GM21723 (cell line): ENCODE measurements around the gene MYH6.
"Not testable (repeated sequence)": the region's sequence is repeated elsewhere in the genome, so short reads cannot be mapped to it uniquely, and the experiment has no call there.

ENCODE experiments used
- ATAC-seq: cut with Tn5 transposase; IDR thresholded peaks from one replicate; pipeline ENCODE4 v1.9.1; 2021; ENCODE audit warnings: mild to moderate bottlenecking, moderate library complexity; ENCODE audit not compliant: unreplicated experiment

MYH6 gene

DNA sequence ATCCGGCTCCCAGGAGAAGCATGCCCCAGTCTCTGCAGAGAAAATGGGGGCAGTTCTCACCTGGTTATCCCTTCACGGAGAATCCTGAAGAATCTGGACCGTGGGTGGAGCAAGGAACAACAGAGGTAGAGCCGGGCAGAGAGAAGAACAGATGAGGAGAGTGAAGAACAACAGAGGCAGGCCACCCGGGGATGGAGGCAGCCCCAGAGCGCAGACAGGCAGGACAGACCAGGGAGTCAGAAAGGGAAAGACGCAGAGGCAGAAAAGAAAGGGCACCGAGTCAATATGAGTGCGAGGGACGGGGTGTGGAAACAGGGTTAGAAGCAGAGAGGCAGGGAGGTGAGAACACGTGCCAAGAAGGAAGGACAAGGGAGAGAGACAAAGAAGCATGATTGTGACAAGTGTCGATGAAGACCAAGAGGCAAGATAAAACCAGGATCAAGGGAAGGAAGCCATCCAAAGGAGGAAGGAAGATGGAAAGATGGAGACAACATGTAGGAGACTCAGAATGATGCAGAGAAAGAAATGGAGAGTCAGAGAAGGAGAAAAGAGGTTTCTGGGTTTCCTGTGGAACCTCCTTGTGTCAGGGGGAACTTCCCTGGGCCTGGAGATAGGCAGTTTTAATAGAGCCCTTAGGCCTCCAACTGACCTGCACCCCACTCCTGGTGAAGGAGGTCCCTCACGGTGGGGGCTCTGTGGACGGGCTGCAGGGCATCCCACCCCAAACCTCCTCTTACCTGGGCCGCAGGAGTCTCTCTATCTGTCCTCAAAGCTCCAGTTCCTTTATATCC lies at the start of gene MYH6:
Gene MYH6, minus strand, starts transcription at position 758 of the 791 bp plus-strand sequence. CDS start 1,050 bp downstream, outside the sequence.
- ATAC-seq = no peak

DNA sequence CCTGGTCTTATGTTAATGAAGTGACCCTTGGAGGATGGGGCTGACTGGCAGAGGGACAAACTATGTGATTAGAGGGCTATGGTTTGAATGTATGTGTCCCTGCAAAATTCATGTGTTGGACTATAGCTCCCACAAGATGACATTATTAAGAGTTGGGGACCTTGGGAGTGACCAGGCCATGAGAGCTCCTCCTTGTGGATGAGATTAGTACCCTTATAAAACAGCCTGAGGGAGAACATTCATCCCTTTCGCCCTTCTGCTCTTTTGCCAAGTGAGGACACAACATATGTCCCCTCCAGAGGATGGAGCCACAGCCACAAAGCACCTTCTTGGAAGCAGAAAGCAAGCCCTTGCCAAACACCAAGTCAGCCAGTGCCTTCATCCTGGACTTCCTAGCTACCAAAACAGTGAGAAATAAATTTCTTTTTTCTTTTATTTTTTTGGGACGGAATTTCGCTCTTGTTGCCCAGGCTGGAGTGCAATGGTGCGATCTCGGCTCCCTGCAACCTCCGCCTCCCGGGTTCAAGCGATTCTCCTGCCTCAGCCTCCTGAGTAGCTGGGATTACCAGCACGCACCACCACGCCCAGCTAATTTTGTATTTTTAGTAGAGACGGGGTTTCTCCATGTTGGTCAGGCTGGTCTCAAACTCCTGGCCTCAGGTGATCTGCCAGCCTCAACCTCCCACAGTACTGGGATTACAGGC lies 49.0 kb upstream of the MYH6 start:
- ATAC-seq = not testable (repeated sequence)

- no peak for ATAC-seq
Measured at GRCh38 chr14:23454445-23454856, 46.4 kb upstream of the MYH6 start.

DNA sequence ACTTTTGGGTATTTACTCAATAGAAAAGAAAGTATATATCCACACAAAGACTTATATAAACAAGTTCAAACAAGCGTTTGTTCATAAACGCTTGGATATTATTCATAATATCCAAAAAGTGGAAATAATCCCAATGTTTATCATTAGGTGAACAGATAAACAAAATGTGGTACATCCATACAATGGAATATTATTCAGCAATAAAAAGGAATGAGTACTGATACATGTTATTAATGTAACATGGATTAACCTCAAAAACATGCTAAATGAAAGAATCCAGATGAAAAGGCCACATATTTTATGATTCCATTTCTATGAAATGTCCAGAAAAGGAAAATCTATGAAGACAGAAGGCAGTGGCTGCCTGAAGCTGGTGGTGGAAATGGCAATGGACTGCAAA lies 44.2 kb upstream of the MYH6 start:
- ATAC-seq = no peak

DNA sequence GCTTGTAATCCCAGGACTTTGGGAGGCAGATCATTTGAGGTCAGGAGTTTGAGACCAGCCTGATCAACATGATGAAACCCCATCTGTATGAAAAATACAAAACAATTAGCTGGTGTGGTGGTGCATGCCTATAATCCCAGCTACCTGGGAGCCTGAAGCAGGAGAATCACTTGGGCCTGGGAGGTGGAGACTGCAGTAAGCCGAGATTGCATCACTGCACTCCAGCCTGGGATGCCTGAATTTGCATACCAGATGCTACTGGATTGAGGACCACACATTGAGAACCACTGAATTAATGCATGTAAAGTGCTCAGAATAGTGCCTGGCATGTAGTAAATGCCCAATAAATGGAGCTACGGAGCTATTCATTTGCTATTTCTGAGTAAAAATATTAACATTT lies 42.3 kb upstream of the MYH6 start:
- ATAC-seq = no peak

DNA sequence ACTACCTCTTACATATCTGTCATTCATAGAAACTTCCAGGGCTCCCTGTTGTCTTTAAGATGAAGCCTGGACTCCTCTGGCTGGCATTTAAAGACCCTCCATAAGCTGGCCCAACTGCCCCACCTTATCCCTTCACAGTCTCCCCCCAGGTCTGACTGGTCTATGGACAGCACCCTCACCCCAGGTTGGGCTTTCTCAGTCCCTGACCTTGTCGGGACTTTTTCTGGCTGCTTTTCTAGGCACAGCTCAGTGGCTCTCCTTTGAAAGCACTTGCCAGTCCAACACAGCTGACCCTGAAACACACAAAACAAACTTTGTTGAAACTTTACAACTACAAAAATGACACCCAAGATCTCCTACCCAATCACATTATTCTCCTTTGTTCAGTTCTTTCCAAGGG lies 41.2 kb upstream of the MYH6 start:
- no peak for ATAC-seq

DNA sequence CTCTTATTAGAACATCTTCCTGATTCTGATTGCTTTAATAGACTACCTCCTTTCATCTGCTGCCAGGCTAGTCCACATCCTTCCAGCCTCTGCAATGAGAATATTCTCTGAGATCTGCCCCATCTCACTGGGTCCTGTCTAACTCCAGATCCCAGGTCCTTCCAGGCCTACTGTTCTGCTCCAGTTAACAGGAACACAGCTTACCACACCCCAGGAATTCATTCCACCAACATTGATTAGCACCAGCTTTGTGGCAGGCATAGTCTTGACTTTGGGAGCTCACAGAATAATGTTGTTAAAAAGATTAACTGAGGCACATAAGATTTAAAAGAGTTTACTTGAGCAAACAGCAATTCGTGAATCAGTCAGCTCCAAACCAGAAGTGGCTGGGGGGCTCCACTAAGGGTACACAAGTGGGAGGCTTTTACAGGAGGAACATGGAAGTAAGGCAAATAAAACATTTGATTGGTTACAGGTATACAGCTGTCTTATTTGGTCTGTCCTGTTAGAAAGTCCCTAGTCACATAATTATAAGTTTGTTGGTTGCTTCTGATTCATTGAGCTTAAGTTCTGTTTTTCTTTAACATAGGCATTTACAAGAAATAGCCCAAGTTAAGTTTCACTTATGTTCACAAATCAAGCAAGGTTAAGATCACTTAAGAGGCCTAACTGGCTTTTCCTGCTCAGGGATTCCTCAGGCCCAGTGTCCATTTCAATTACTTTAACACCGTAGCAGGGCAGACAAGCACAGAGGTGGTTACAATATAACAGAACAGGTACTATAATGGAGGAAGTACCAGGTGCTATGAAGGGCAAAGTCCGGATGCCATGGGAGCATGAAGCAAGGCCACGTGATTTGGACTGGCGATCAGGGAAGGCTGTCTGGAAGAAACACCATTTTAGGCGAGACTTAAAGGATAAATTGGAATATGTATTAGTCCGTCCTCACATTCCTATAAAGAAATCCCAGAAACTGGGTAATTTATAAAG lies 39.6 kb upstream of the MYH6 start:
- no peak for ATAC-seq

DNA sequence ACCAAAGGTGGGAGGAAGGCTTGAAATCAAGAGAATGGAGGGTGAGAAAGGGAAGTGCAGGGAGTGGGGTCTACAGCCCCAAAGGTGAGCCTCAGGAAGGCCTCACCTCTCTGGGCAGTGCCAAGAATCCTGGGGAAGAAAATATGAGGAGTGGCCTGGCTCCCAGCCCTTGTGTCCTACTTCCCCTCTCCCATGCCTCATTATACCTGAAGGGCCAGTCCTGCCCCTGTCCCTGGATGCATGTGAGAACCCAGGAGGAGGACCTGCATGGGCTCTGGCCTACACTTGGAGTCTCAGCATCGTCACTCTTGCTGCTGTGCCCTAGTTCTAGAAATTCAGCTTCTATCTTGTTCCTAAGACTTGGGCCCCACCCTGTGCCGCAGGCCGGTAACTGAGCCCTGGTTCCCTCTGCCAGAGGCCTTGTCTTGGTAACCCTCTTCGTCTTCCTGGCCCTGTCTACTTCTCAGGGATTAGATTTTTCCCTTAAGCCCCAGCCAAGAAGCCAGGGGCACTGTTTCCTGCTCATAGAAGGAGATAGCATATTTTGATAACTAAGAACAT lies 38.3 kb upstream of the MYH6 start:
- ATAC-seq = no peak

DNA sequence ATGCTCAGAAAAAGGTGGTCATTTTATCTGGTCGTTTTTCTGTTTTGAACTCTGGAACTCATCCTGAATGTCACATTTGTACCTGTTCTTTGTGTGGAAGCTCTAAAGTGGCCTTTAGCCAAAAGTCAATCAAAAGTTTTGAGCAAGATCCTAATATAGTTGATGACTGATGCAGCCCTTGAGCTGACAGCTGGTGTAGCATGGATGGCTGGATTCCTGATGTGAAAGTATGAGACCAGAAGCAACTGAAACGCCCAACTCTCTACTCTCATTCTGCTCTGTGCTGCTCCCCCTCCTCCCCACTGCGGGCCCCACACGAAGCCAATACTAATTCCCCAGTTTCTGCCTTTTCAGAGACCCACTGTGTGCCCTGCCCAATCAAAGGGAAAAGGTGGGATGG lies 37.7 kb upstream of the MYH6 start:
- no peak for ATAC-seq

GRCh38 chr14:23444314-23444713 lies 36.2 kb upstream of the MYH6 start:
- no peak for ATAC-seq

DNA sequence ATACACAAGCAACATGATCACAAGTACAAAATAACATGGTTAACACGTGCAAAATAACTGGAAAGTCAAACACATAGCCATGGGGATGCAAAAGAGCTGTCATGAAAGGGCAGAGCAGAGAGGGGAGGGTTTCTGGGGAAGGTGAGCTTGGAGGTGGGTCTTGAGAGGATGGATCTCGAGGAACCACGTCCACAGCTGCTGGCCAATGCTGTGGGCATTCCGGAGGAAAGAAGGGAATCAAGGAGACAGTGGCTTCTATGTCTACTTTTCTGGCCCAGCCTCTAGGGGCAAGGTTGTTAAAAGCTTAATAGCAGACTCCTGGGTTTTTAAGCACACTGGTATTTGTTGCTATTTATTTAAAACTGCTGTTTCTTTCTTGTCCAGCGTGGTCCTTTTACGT lies 35.8 kb upstream of the MYH6 start:
- no peak for ATAC-seq

DNA sequence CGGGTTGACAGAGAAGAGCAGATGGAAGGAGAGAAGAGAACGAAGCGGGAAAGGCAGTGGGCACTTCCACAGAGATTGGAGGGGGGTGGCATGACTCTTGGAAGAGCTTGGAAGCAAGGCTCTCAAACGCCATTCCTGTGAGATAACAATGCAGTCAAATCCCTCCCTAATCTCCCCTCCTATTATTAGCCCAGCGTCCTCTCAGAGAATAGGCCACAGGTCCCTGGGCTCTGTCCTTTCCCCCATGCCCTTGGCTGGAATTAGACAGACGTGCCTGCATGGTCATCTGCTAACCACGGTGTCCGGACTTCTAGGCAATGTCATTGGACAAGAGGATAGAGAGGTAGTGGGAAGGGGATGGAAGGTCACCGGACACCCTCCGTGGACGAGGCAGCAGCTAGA lies 35.3 kb upstream of the MYH6 start:
- ATAC-seq = no peak

- ATAC-seq = no peak
Measured at GRCh38 chr14:23442721-23443356, 34.8 kb upstream of the MYH6 start.

- ATAC-seq = no peak
Measured at GRCh38 chr14:23441076-23441475, 33.0 kb upstream of the MYH6 start.

DNA sequence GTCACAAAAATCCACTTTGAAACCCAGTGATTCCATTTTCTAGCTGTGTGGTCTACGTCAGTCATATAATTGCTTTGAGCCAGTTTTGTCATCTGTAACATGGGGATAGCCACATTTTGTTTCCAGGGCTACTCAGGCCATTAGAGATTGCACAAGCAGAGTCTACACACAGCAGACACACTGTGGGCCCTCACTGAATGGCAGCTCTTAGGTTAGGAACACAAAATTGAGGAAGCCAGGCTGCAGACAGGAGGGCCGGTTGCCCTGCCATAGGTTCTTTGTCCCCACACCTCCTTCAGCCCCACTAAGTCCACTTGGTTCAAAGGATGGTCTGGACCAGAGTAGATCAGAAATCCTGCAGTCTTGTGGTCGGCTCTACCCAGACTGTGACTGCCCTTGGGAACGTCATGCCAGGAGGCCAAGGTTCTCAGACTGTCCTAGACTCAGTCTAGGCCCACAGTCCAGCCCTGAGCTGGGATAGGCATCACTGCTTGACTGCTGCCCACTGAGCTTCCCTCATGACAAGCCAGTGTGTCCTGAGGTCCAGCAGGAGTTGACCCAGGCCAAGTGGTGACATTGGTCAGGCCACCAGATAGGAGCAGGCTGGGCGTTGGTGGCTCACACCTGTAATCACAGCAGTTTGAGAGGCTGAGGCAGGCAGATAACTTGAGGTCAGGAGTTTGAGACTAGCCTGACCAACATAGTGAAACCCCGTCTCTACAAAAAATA lies 31.2 kb upstream of the MYH6 start:
- no peak for ATAC-seq

DNA sequence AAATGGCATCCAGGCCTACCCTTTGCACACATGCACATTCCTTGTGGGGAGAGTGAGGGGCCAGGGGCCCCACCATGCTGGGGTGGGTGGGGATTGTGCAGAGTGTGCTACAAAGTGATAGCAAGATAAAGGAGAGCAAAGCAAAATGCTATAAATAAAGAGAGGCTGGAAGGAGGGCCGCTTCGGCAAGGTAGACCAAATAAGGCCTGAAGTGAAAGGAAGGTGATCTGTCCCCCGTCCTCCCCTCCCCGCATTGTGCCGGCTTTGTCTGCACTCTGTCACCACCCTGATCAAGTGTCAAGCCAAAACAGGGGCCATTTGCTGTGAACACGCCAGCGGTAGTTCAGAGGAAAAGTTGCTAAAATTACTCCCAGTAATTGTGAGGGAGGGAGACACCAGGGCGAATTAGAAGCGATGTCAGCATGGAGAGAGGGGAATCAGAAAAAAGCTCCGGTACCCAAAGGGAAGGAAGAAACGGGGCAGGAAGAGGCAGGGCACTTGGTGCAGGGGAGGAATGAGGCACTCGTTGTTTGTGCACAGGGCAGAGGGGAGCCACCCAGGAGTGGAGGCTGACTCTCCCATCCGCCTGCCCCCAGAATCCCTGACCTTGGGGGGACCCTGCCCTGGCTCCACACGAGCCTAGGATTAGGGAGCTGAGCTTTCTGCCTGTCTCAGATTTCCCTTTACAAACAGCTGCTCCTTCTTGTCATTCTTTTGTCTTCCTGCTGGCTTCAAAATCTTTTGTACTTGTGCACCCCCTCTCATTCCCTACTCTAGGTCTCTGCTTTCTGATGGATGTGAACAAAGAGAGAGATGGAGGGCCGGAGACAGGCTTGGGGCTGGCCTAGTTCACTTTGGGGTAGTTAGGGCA lies 30.3 kb upstream of the MYH6 start:
- ATAC-seq = no peak

- ATAC-seq = no peak
Measured at GRCh38 chr14:23437133-23438100, 29.3 kb upstream of the MYH6 start.
